HepG2 (cell line): Measurements from ENCODE around the gene GNA12. TPM values are rescaled to one million over a fixed set of nuclear protein-coding genes. Genes with fewer than 3 reads are reported as not detected.

Experiments
- ATF3 ChIP-seq: sonication (generic); formaldehyde crosslinking; IDR thresholded peaks from 2 replicates; pipeline ENCODE4 v1.4.0; 2020; ENCODE audit warnings: missing genetic modification reagents
- CEBPG ChIP-seq: IDR thresholded peaks from 2 replicates; pipeline ENCODE4 v1.6.1; 2016
- FLYWCH1 ChIP-seq: sonication (generic); formaldehyde crosslinking; IDR thresholded peaks from 2 replicates; pipeline ENCODE4 v1.8.1; 2023; ENCODE audit warnings: mild to moderate bottlenecking, missing genetic modification reagents
- FOXO4 ChIP-seq: sonication (generic); formaldehyde crosslinking; conservative IDR thresholded peaks from 2 replicates; pipeline ENCODE4 v1.8.1; 2023; ENCODE audit warnings: missing genetic modification reagents
- GMEB2 ChIP-seq: IDR thresholded peaks from 2 replicates; pipeline ENCODE4 v1.6.1; 2016; ENCODE audit warnings: missing biosample characterization, missing genetic modification reagents, low read depth
- HDAC6 ChIP-seq: fragments of 200-600 bp; sonication (generic); IDR thresholded peaks from 2 replicates; pipeline ENCODE4 v1.7.0; 2017; ENCODE audit warnings: mild to moderate bottlenecking, antibody characterized with exemption, low read length, low read depth
- MED13 ChIP-seq: sonication (generic); formaldehyde crosslinking; IDR thresholded peaks from 2 replicates; pipeline ENCODE4 v1.5.0; 2020; ENCODE audit warnings: missing genetic modification reagents
- MNT ChIP-seq: fragments of 450-650 bp; IDR thresholded peaks from 2 replicates; pipeline ENCODE4 v1.6.1; 2016
- MTA3 ChIP-seq: sonication (generic); formaldehyde crosslinking; IDR thresholded peaks from 2 replicates; pipeline ENCODE4 v1.4.0; 2020; ENCODE audit warnings: missing genetic modification reagents
- NCOR1 ChIP-seq: fragments of 200-600 bp; sonication (generic); IDR thresholded peaks from 2 replicates; pipeline ENCODE4 v1.7.0; 2017; ENCODE audit warnings: antibody characterized with exemption, low read length, borderline replicate concordance
- NFYC ChIP-seq: IDR thresholded peaks from 2 replicates; pipeline ENCODE4 v1.6.1; 2016; ENCODE audit warnings: missing genetic modification reagents, missing compliant biosample characterization
- TBP ChIP-seq: sonication (generic); formaldehyde crosslinking; IDR thresholded peaks from 2 replicates; pipeline ENCODE4 v1.5.0; 2020; ENCODE audit warnings: missing genetic modification reagents
- TFAP4 ChIP-seq: sonication (generic); IDR thresholded peaks from 2 replicates; pipeline ENCODE4 v1.6.1; 2016; ENCODE audit warnings: low read depth, borderline replicate concordance
- ZBTB21 ChIP-seq: sonication (generic); formaldehyde crosslinking; IDR thresholded peaks from 2 replicates; pipeline ENCODE4 v1.4.0; 2020; ENCODE audit warnings: missing genetic modification reagents
- ZFP41 ChIP-seq: sonication (generic); formaldehyde crosslinking; IDR thresholded peaks from 2 replicates; pipeline ENCODE4 v1.4.0; 2020; ENCODE audit warnings: mild to moderate bottlenecking, missing genetic modification reagents, borderline replicate concordance
- ZNF180 ChIP-seq: sonication (generic); formaldehyde crosslinking; IDR thresholded peaks from 2 replicates; pipeline ENCODE4 v1.4.0; 2020; ENCODE audit warnings: low read depth, missing genetic modification reagents, borderline replicate concordance
- ZNF274 ChIP-seq: sonication (generic); formaldehyde crosslinking; IDR thresholded peaks from 2 replicates; pipeline ENCODE4 v1.5.1; 2020; ENCODE audit warnings: mild to moderate bottlenecking, missing genetic modification reagents
- ZNF468 ChIP-seq: sonication (generic); formaldehyde crosslinking; IDR thresholded peaks from 2 replicates; pipeline ENCODE4 v1.8.0; 2022; ENCODE audit warnings: mild to moderate bottlenecking, moderate library complexity, missing genetic modification reagents
- ZNF512 ChIP-seq: sonication (generic); formaldehyde crosslinking; IDR thresholded peaks from 2 replicates; pipeline ENCODE4 v1.4.0; 2020; ENCODE audit warnings: mild to moderate bottlenecking, missing genetic modification reagents
- ZNF614 ChIP-seq: IDR thresholded peaks from 2 replicates; pipeline ENCODE4 v1.6.1; 2018; ENCODE audit warnings: missing biosample characterization, missing genetic modification reagents, inconsistent platforms, borderline replicate concordance
- ZNF740 ChIP-seq: sonication (generic); formaldehyde crosslinking; IDR thresholded peaks from 2 replicates; pipeline ENCODE4 v1.4.0; 2020; ENCODE audit warnings: missing genetic modification reagents
- ZNF768 ChIP-seq: sonication (generic); formaldehyde crosslinking; IDR thresholded peaks from 2 replicates; pipeline ENCODE4 v1.4.0; 2020; ENCODE audit warnings: missing genetic modification reagents
- ZNF773 ChIP-seq: sonication (generic); formaldehyde crosslinking; IDR thresholded peaks from 2 replicates; pipeline ENCODE4 v1.4.0; 2020; ENCODE audit warnings: missing genetic modification reagents, borderline replicate concordance
- ZNF850 ChIP-seq: sonication (generic); formaldehyde crosslinking; conservative IDR thresholded peaks from 2 replicates; pipeline ENCODE4 v1.9.0; 2021; ENCODE audit warnings: mild to moderate bottlenecking, missing genetic modification reagents
- polyA plus RNA-seq, 8 experiments: library from polyadenylated mRNA; depleted of rRNA in 3 of 8; stranded (reverse) in 7 of 8; unstranded in 1 of 8; fragments of >200 nt; fragmentation: Illumina TruSeq in 4 of 8; extraction: Trizol in 4 of 8; gene quantifications; 2 replicates each; pipeline versions ENCODE4 v1.2.1 to v1.2.3, GENCODE V29; 2011 to 2016; ENCODE audit warnings: low read depth in 4 of 8, missing spikeins in 1 of 8, mixed read lengths in 1 of 8; ENCODE audit not compliant: insufficient read depth in 1 of 8
- total RNA-seq, 5 experiments: library from RNA; depleted of rRNA; stranded (reverse); fragments of >200 nt; fragmentation: Illumina TruSeq; extraction: Trizol; gene quantifications; 2 replicates each; pipeline ENCODE4 v1.2.3, GENCODE V29; 2016; ENCODE audit warnings: low read depth in 1 of 5

Gene GNA12
- total and polyA plus RNA-seq, 2 of the 13 experiments (the other 11 are each of a cell fraction or from before 2014, with no cell fraction given) = 16.2 to 50.9 TPM

- TF ChIP-seq NCOR1 = no peak
- no peak for TF ChIP-seq ZNF773 (CRISPR knock-in tag)
- TF ChIP-seq MNT = no peak
- TF ChIP-seq MTA3 (CRISPR knock-in tag) = no peak
- TF ChIP-seq ZNF512 = no peak
- no peak for TF ChIP-seq HDAC6
- TF ChIP-seq ZNF180 (CRISPR knock-in tag) = no peak
- peak; percentile 95 for TF ChIP-seq ZNF768 (CRISPR knock-in tag)
- TF ChIP-seq NFYC (CRISPR knock-in tag) = no peak
- TF ChIP-seq ZBTB21 (CRISPR knock-in tag) = no peak
- TF ChIP-seq ZNF740 = no peak
- TF ChIP-seq ZNF468 = no peak
- TF ChIP-seq TBP = no peak
- no peak for TF ChIP-seq ZNF274 (CRISPR knock-in tag)
- peak; percentile 30; the same call in 1 of the 2 replicates for TF ChIP-seq CEBPG (CRISPR knock-in tag)
- TF ChIP-seq ZNF850 (CRISPR knock-in tag) = no peak
- TF ChIP-seq FOXO4 = no peak
- TF ChIP-seq ZFP41 (CRISPR knock-in tag) = no peak
- no peak for TF ChIP-seq MED13 (CRISPR knock-in tag)
- peak; percentile 59; the same call in 1 of the 2 replicates for TF ChIP-seq TFAP4
- no peak for TF ChIP-seq FLYWCH1 (CRISPR knock-in tag)
- TF ChIP-seq ZNF614 (CRISPR knock-in tag) = no peak
- no peak for TF ChIP-seq ATF3 (CRISPR knock-in tag)
- TF ChIP-seq GMEB2 (CRISPR knock-in tag) = no peak
Observed at GRCh38 chr7:2691011-2691707, 152.9 kb downstream of the GNA12 start (continued).
